HL-60 (cell line): Measurements from ENCODE around the gene CCDC40.

ENCODE experiments used
- DNase-seq, 2 experiments: peaks; one replicate each; pipeline ENCODE4 v3.0.0-alpha.2; 2010 to 2020; ENCODE audit warnings: low read depth in 1 of 2, low spot score in 1 of 2
- H3K27ac ChIP-seq: fragments of 250-450 bp; sonication (Bioruptor Pico); replicated peaks from 2 replicates; pipeline ENCODE4 v1.5.1; 2020; ENCODE audit warnings: mild to moderate bottlenecking, moderate library complexity
- H3K27me3 ChIP-seq: fragments of 250-450 bp; sonication (Bioruptor Pico); 2 replicates; pipeline ENCODE4 v1.5.1; 2021; ENCODE audit warnings: mild to moderate bottlenecking, moderate library complexity; ENCODE audit not compliant: insufficient read depth, poor library complexity, severe bottlenecking
- H3K4me3 ChIP-seq: replicated peaks from 2 replicates; pipeline ENCODE4 v1.5.1; 2011; ENCODE audit warnings: mild to moderate bottlenecking, control low read depth, low read length; ENCODE audit not compliant: insufficient read depth
- CTCF ChIP-seq: IDR thresholded peaks from one replicate; pipeline ENCODE4 v1.5.1; 2011; ENCODE audit warnings: low read length, control low read depth, inconsistent platforms; ENCODE audit not compliant: insufficient read depth
- GABPA ChIP-seq: IDR thresholded peaks from 2 replicates; pipeline ENCODE4 v1.6.1; 2012; ENCODE audit warnings: low read depth
- POLR2AphosphoS5 ChIP-seq: IDR thresholded peaks from 2 replicates; pipeline ENCODE4 v1.6.1; 2012; ENCODE audit warnings: low read depth
- REST ChIP-seq: IDR thresholded peaks from 2 replicates; pipeline ENCODE4 v1.6.1; 2012; ENCODE audit warnings: low read depth; ENCODE audit not compliant: insufficient replicate concordance
- SPI1 ChIP-seq: IDR thresholded peaks from 2 replicates; pipeline ENCODE4 v1.6.1; 2012; ENCODE audit warnings: low read depth, mild to moderate bottlenecking, borderline replicate concordance

CCDC40 gene

GRCh38 chr17:80008848-80009247 is 27.6 kb upstream of the CCDC40 start:
- Histone ChIP-seq H3K4me3 (no peak overlapping the region), H3K27me3 (no peaks in the 10 kb centered on the region), H3K27ac (no peak overlapping the region)
- DNase-seq, result no peak
- no peak for TF ChIP-seq CTCF
- TF ChIP-seq REST, result no peak
- TF ChIP-seq GABPA, result no peak

- Histone ChIP-seq H3K27ac (no peak overlapping the region), H3K27me3 (no peaks in the 10 kb centered on the region), H3K4me3 (no peak overlapping the region)
- DNase-seq, result no peak
- TF ChIP-seq CTCF, result no peak
- no peak for TF ChIP-seq POLR2AphosphoS5
- TF ChIP-seq SPI1, result no peak
- TF ChIP-seq GABPA, result no peak
- no peak for TF ChIP-seq REST
Observed at GRCh38 chr17:80009391-80010282, 26.8 kb upstream of the CCDC40 start.

GRCh38 chr17:80010283-80010858 is 26.1 kb upstream of the CCDC40 start:
- Histone ChIP-seq H3K27ac (no peak overlapping the region), H3K4me3 (no peak overlapping the region), H3K27me3 (no peaks in the 10 kb centered on the region)
- TF ChIP-seq REST, result no peak
- DNase-seq, result no peak
